Ovary (tissue), 3 donors: Measurements from ENCODE around the gene RNF144B.

Experiments used
- EP300 ChIP-seq: sonication (generic); formaldehyde crosslinking; IDR thresholded peaks from one replicate; pipeline ENCODE4 v1.6.1; 2017; ENCODE audit warnings: antibody characterized with exemption
- TF ChIP-seq, protein P1 (sequence below), 3 donors: fragments of 450-650 bp in 2 of 3; fragments of 200-600 bp in 1 of 3; IDR thresholded peaks; one replicate each; pipeline versions ENCODE4 v1.5.1 to v1.8.0; 2016 to 2022; ENCODE audit warnings: antibody characterized with exemption in 3 of 3, mild to moderate bottlenecking in 1 of 3
- donor health status: DM: no; HTN: no; CAD: no.

DNA sequence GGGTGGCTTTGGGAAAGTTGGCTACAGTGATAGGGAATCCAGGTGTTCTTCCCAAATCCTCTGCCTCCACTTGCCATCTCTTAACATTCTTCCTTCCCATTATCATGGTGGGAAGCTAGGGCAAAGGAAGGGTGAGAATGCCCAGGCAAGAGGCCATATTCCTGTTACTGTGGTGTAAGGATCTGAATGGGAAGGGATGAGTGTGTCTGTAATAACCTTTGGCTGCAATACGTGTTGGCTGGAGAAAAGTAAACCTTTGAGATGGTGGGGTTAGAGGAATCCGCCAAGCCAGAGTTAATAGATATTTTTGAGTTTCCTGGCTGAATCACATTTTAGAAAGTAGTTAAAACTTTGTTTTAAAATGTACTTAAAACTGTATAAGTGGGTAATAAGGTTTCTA is 45.9 kb downstream of the RNF144B start:
- TF ChIP-seq, protein P1, sequence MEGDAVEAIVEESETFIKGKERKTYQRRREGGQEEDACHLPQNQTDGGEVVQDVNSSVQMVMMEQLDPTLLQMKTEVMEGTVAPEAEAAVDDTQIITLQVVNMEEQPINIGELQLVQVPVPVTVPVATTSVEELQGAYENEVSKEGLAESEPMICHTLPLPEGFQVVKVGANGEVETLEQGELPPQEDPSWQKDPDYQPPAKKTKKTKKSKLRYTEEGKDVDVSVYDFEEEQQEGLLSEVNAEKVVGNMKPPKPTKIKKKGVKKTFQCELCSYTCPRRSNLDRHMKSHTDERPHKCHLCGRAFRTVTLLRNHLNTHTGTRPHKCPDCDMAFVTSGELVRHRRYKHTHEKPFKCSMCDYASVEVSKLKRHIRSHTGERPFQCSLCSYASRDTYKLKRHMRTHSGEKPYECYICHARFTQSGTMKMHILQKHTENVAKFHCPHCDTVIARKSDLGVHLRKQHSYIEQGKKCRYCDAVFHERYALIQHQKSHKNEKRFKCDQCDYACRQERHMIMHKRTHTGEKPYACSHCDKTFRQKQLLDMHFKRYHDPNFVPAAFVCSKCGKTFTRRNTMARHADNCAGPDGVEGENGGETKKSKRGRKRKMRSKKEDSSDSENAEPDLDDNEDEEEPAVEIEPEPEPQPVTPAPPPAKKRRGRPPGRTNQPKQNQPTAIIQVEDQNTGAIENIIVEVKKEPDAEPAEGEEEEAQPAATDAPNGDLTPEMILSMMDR (IDR thresholded peaks at IDR 0.05) = no peak
- TF ChIP-seq EP300 = no peak
